ENCODE results near the gene LHX3.
"Not testable (repeated sequence)": the region's sequence is repeated elsewhere in the genome, so short reads cannot be mapped to it uniquely, and the experiment has no call there.

Gene LHX3

GRCh38 chr9:136150664-136151213 is 54.2 kb downstream of the LHX3 start:
- DNase-seq: not testable (repeated sequence)

- DNase-seq: no peak
Measured at GRCh38 chr9:136149853-136150252, 55.1 kb downstream of the LHX3 start.

GRCh38 chr9:136149337-136149736 is 55.6 kb downstream of the LHX3 start:
- no peak for DNase-seq

GRCh38 chr9:136148766-136149165 is 56.2 kb downstream of the LHX3 start:
- no peak for DNase-seq

- DNase-seq: no peak
Measured at GRCh38 chr9:136147890-136148714, 56.8 kb downstream of the LHX3 start.

GRCh38 chr9:136147038-136147889 is 57.7 kb downstream of the LHX3 start:
- no peak for DNase-seq
